Measurements from ENCODE around the gene WNT5B. TPM values are rescaled to one million over a fixed set of nuclear protein-coding genes. Genes with fewer than 3 reads are reported as not detected.
A peak's percentile ranks its signal among the peaks of the same experiment; 100 is the strongest.

Gene WNT5B
- total RNA-seq, 3 donors from 2014 or later (not counting 1 experiment from before 2014, with no cell fraction given) = not detected

- Mint-ChIP-seq H3K27me3 (ENCODE audit: low read depth in 2 of 2) (no peaks in the 10 kb centered on the region), H3K4me3 (peak overlapping the region; percentile 67), H3K36me3 (no peaks in the 10 kb centered on the region), H3K4me1 (peaks cover 61 to 74% of the 10 kb centered on the region in 2 donors), H3K9me3 (no peaks in the 10 kb centered on the region), H3K27ac (peak overlapping the region; percentile 77 to 93)
- WGBS (ENCODE audit: insufficient coverage) = 16% methylated on average over 1 of the region's 2 CpGs
- intact Hi-C loops (cut with micrococcal nuclease) = no loop called here
- H3K27me3 ChIP-seq (ENCODE audit: control insufficient read depth, insufficient read depth, low read length) = no peaks in the 10 kb centered on the region
- ATAC-seq (peak in 1 of 3 donors; percentile 29), DNase-seq (peak in 1 of 2 donors; percentile 36)
- H3K4me1 ChIP-seq (ENCODE audit: control insufficient read depth, insufficient read depth, low read length) = peaks cover 50% of the 10 kb centered on the region
- H3K36me3 ChIP-seq (ENCODE audit: control insufficient read depth, insufficient read depth, low read length) = no peaks in the 10 kb centered on the region
- H3K9me3 ChIP-seq (ENCODE audit: control insufficient read depth, insufficient read depth, low read length) = no peaks in the 10 kb centered on the region
- peak overlapping the region; percentile 54 for H3K27ac ChIP-seq (ENCODE audit: low read length)
- no peak overlapping the region for H3K4me3 ChIP-seq (ENCODE audit: low read length)
- TF ChIP-seq CTCF (IDR thresholded peaks at IDR 0.05) = no peak
Measured at GRCh38 chr12:1666685-1667162, 37.7 kb downstream of the WNT5B start.

- H3K4me3 Mint-ChIP-seq = peak overlapping the region; percentile 83
- H3K27me3 ChIP-seq (ENCODE audit: control insufficient read depth, insufficient read depth, low read length) = no peaks in the 10 kb centered on the region
- peak overlapping the region; percentile 88 to 93 for H3K27ac Mint-ChIP-seq
- no peaks in the 10 kb centered on the region for H3K36me3 Mint-ChIP-seq
- DNase-seq (no peak), ATAC-seq (peak; percentile 66 to 73 (median 70))
- peaks cover 50% of the 10 kb centered on the region for H3K4me1 ChIP-seq (ENCODE audit: control insufficient read depth, insufficient read depth, low read length)
- H3K9me3 ChIP-seq (ENCODE audit: control insufficient read depth, insufficient read depth, low read length) = no peaks in the 10 kb centered on the region
- H3K4me1 Mint-ChIP-seq = peaks cover 55 to 66% of the 10 kb centered on the region in 2 donors
- peak overlapping the region; percentile 58 for H3K27ac ChIP-seq (ENCODE audit: low read length)
- WGBS (ENCODE audit: insufficient coverage) = 18% methylated on average over 18 of the region's 18 CpGs
- no peak overlapping the region for H3K4me3 ChIP-seq (ENCODE audit: low read length)
- no peaks in the 10 kb centered on the region for H3K36me3 ChIP-seq (ENCODE audit: control insufficient read depth, insufficient read depth, low read length)
- no peak for TF ChIP-seq CTCF (IDR thresholded peaks at IDR 0.05)
- intact Hi-C loops (cut with micrococcal nuclease) = no loop called here
- no peaks in the 10 kb centered on the region for H3K27me3 Mint-ChIP-seq (ENCODE audit: low read depth in 2 of 2)
- H3K9me3 Mint-ChIP-seq = no peaks in the 10 kb centered on the region
Measured at GRCh38 chr12:1668833-1669543, 40.0 kb downstream of the WNT5B start.

GRCh38 chr12:1670358-1671268 is 41.6 kb downstream of the WNT5B start:
- Histone ChIP-seq H3K27ac (ENCODE audit: low read length) (no peak overlapping the region), H3K36me3 (ENCODE audit: control insufficient read depth, insufficient read depth, low read length) (no peaks in the 10 kb centered on the region), H3K4me3 (ENCODE audit: low read length) (no peak overlapping the region), H3K27me3 (ENCODE audit: control insufficient read depth, insufficient read depth, low read length) (no peaks in the 10 kb centered on the region), H3K9me3 (ENCODE audit: control insufficient read depth, insufficient read depth, low read length) (no peaks in the 10 kb centered on the region), H3K4me1 (ENCODE audit: control insufficient read depth, insufficient read depth, low read length) (peaks cover 50% of the 10 kb centered on the region)
- Mint-ChIP-seq H3K36me3 (no peaks in the 10 kb centered on the region), H3K9me3 (no peaks in the 10 kb centered on the region), H3K4me3 (no peak overlapping the region), H3K4me1 (peaks cover 45 to 59% of the 10 kb centered on the region in 2 donors), H3K27ac (peak overlapping the region; percentile 88 to 93), H3K27me3 (ENCODE audit: low read depth in 2 of 2) (no peaks in the 10 kb centered on the region)
- TF ChIP-seq CTCF (IDR thresholded peaks at IDR 0.05) = no peak
- WGBS (ENCODE audit: insufficient coverage) = 83% methylated on average over 13 of the region's 14 CpGs
- intact Hi-C loops (cut with micrococcal nuclease) = no loop called here
- DNase-seq (no peak), ATAC-seq (no peak)
